Mesendoderm (in vitro differentiated cells): ENCODE measurements around the gene FMR1. TPM values are rescaled to one million over a fixed set of nuclear protein-coding genes. Genes with fewer than 3 reads are reported as not detected.

Experiments used
- small RNA-seq: library from polyadenylated mRNA; stranded (forward); fragments of <200 nt; extraction: miRNeasy Mini kit (QIAGEN cat#:217004); gene quantifications from one replicate; pipeline ENCODE3, GENCODE V24; 2013; ENCODE audit not compliant: insufficient read depth

FMR1 gene

Small RNA genes lying within 50 kb of the gene (small RNA-seq; reads per million reads assigned to genes)
- not detected for gene RF02118
